Type B pancreatic cell (in vitro differentiated cells): ENCODE data around the gene HMCN1. TPM values are rescaled to one million over a fixed set of nuclear protein-coding genes. Genes with fewer than 3 reads are reported as not detected.

Source experiments
- DNase-seq: peaks from one replicate; pipeline ENCODE4 v3.0.0; 2021; ENCODE audit warnings: mixed read lengths; ENCODE audit not compliant: unreplicated experiment; ENCODE audit errors: extremely low spot score
- H3K27ac Mint-ChIP-seq: 2 replicates; pipeline ENCODE4 v1.8.0; 2021; ENCODE audit warnings: mild to moderate bottlenecking, mixed read lengths
- H3K27me3 Mint-ChIP-seq: 2 replicates; pipeline ENCODE4 v1.8.0; 2021; ENCODE audit warnings: mixed read lengths
- H3K36me3 Mint-ChIP-seq: 2 replicates; pipeline ENCODE4 v1.8.0; 2021; ENCODE audit warnings: mixed read lengths
- H3K4me1 Mint-ChIP-seq: one replicate; pipeline ENCODE4 v1.8.0; 2021; ENCODE audit warnings: mixed read lengths; ENCODE audit not compliant: unreplicated experiment
- H3K4me3 Mint-ChIP-seq: 2 replicates; pipeline ENCODE4 v1.8.0; 2021; ENCODE audit warnings: mild to moderate bottlenecking, mixed read lengths
- H3K9me3 Mint-ChIP-seq: 2 replicates; pipeline ENCODE4 v1.8.0; 2021; ENCODE audit warnings: mixed read lengths
- total RNA-seq: library from RNA; stranded (reverse); gene quantifications from 2 replicates; pipeline ENCODE4 v1.2.1, GENCODE V29; 2021; ENCODE audit warnings: low replicate concordance
- TF ChIP-seq, protein P1 (sequence below): fragments of 200-600 bp; sonication (generic); conservative IDR thresholded peaks from 2 replicates; pipeline ENCODE4 v1.5.0; 2021; ENCODE audit warnings: antibody characterized with exemption, mild to moderate bottlenecking

Gene HMCN1
- total RNA-seq, 1 donor from 2014 or later = 13.2 TPM

DNA sequence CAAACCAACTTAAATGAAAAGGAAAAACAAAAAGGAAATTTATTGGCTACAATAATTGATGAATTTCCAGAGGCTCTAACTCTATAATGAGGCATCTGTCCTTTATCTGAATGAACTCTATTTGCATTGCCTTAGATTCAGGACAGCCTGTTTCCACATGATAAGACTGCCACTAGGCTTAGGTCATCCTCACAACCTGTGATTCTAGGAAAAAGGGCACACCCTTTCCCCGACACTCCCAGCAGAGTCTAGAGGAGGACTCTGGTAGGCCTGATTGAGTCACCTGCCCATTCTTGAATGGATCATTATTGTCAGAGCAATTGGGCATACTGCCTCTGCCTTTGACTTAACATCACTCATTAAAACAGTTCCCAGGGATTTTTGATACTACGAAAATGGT lies 378.1 kb downstream of the HMCN1 start:
- Mint-ChIP-seq H3K4me3 (no peak overlapping the region), H3K36me3 (no peaks in the 10 kb centered on the region), H3K9me3 (peaks cover 5% of the 10 kb centered on the region), H3K4me1 (no peaks in the 10 kb centered on the region), H3K27me3 (no peaks in the 10 kb centered on the region), H3K27ac (no peak overlapping the region)
- DNase-seq = no peak
- TF ChIP-seq, protein P1, sequence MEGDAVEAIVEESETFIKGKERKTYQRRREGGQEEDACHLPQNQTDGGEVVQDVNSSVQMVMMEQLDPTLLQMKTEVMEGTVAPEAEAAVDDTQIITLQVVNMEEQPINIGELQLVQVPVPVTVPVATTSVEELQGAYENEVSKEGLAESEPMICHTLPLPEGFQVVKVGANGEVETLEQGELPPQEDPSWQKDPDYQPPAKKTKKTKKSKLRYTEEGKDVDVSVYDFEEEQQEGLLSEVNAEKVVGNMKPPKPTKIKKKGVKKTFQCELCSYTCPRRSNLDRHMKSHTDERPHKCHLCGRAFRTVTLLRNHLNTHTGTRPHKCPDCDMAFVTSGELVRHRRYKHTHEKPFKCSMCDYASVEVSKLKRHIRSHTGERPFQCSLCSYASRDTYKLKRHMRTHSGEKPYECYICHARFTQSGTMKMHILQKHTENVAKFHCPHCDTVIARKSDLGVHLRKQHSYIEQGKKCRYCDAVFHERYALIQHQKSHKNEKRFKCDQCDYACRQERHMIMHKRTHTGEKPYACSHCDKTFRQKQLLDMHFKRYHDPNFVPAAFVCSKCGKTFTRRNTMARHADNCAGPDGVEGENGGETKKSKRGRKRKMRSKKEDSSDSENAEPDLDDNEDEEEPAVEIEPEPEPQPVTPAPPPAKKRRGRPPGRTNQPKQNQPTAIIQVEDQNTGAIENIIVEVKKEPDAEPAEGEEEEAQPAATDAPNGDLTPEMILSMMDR = no peak

DNA sequence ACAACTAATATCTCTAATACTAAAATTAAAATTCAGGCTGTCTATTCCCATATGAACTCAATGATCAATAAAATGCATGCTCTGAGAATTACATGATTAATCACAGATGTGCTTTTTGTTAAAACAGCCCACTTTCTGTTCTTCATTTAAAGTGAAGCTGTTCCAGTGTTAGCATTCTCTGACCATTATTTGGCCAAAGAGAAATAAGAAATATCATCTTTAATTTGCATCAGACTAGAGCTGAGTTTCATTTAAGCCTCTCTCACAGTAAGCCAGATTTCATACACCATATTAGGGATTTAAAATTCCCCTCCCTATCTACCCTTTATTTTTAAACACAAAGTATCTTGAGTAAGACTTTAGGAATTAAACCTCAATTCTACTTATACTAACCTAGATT lies 379.3 kb downstream of the HMCN1 start:
- Mint-ChIP-seq H3K4me1 (no peaks in the 10 kb centered on the region), H3K27ac (no peak overlapping the region), H3K36me3 (no peaks in the 10 kb centered on the region), H3K27me3 (no peaks in the 10 kb centered on the region), H3K9me3 (peaks cover 5% of the 10 kb centered on the region), H3K4me3 (no peak overlapping the region)
- TF ChIP-seq, protein P1 = no peak
- no peak for DNase-seq

DNA sequence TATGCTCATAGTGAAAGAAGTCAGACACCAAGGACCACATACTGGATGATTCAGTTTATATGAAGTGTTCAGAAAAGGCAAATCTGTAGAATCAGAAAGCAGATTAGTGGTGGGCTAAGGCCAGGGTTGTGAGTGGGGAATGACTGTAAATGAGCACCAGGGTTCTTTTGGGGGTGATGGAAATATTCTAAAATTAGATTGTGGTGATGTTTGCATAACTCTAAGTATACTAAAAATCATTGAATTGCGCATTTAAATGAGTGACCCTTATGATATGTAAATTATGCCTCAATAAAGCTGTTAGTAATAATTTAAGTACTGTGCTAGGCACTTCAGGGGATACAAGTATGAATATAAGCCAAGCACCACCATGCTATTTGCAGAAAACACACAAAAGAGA lies 384.5 kb downstream of the HMCN1 start:
- H3K9me3 Mint-ChIP-seq = no peaks in the 10 kb centered on the region
- H3K4me3 Mint-ChIP-seq = no peak overlapping the region
- no peaks in the 10 kb centered on the region for H3K4me1 Mint-ChIP-seq
- H3K27me3 Mint-ChIP-seq = no peaks in the 10 kb centered on the region
- no peak overlapping the region for H3K27ac Mint-ChIP-seq
- TF ChIP-seq, protein P1 = no peak
- no peak for DNase-seq
- H3K36me3 Mint-ChIP-seq = no peaks in the 10 kb centered on the region

DNA sequence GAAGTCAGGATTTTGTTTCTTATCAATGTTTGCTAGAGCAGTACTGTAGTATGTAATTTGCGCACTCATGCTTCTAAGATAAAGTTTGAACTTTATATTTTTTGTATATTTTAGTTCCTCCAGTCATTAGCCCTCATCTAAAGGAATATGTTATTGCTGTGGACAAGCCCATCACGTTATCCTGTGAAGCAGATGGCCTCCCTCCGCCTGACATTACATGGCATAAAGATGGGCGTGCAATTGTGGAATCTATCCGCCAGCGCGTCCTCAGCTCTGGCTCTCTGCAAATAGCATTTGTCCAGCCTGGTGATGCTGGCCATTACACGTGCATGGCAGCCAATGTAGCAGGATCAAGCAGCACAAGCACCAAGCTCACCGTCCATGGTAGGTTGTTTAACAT lies 388.6 kb downstream of the HMCN1 start:
- no peak overlapping the region for H3K27ac Mint-ChIP-seq
- H3K36me3 Mint-ChIP-seq = no peaks in the 10 kb centered on the region
- no peak overlapping the region for H3K4me3 Mint-ChIP-seq

GRCh38 chr1:186125035-186125434 lies 390.8 kb downstream of the HMCN1 start:
- H3K27me3 Mint-ChIP-seq = no peaks in the 10 kb centered on the region

More for the DNA sequence above, 388.6 kb downstream of the HMCN1 start:
- H3K27me3 Mint-ChIP-seq = no peaks in the 10 kb centered on the region
- TF ChIP-seq, protein P1 = no peak
- no peaks in the 10 kb centered on the region for H3K4me1 Mint-ChIP-seq
- no peak for DNase-seq
- no peaks in the 10 kb centered on the region for H3K9me3 Mint-ChIP-seq

More at GRCh38 chr1:186125035-186125434, 390.8 kb downstream of the HMCN1 start:
- Mint-ChIP-seq H3K9me3 (no peaks in the 10 kb centered on the region), H3K36me3 (no peaks in the 10 kb centered on the region), H3K27ac (no peak overlapping the region), H3K4me1 (no peaks in the 10 kb centered on the region), H3K4me3 (no peak overlapping the region)
- DNase-seq = no peak
- TF ChIP-seq, protein P1 = no peak
